ENCODE measurements around the gene TEX14. TPM values are rescaled to one million over a fixed set of nuclear protein-coding genes. Genes with fewer than 3 reads are reported as not detected.

TEX14 gene
- total RNA-seq, 2 donors from 2014 or later = not detected

DNA sequence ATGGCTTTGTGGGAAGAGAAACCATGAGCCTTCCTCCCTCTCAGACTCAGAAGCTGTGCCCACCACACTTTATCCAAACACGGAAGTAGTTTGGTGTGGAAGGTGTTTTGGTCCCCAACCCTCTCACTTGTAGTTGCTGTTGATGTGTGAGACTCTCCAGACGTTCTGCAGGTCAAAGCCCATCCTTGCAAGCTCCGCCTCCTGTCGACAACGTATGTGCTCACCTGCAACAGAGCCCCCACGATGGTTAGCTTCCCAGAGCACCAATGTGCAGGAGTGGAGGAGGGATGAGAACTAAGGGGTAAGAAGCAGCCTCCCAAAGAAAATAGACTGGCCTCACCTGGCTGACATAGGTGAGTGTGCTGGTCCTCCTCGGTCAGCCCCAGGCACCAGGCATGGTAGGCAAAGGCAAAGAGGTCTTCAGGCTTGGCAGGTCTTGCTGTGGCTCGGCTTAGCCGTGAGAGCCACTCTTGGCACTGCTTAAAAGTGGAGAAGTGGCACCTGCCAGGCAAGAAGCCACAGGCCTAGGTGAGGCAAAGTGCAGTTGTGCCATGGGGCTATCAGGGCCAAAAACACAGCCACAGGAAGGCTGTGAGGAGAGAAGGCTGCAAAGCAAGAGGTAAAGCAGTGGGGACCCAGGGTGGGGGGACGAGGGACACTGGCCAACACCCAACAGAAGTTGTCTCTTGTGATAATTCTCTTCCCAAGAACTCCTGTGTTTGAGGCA, 183.3 kb downstream of the TEX14 start:
- H3K27me3 ChIP-seq = no peaks in the 10 kb centered on the region
- no peaks in the 10 kb centered on the region for H3K9me3 ChIP-seq
- DNase-seq (ENCODE audit: low spot score) = no peak
- no peak overlapping the region for H3K27ac ChIP-seq
- TF ChIP-seq, protein P1, sequence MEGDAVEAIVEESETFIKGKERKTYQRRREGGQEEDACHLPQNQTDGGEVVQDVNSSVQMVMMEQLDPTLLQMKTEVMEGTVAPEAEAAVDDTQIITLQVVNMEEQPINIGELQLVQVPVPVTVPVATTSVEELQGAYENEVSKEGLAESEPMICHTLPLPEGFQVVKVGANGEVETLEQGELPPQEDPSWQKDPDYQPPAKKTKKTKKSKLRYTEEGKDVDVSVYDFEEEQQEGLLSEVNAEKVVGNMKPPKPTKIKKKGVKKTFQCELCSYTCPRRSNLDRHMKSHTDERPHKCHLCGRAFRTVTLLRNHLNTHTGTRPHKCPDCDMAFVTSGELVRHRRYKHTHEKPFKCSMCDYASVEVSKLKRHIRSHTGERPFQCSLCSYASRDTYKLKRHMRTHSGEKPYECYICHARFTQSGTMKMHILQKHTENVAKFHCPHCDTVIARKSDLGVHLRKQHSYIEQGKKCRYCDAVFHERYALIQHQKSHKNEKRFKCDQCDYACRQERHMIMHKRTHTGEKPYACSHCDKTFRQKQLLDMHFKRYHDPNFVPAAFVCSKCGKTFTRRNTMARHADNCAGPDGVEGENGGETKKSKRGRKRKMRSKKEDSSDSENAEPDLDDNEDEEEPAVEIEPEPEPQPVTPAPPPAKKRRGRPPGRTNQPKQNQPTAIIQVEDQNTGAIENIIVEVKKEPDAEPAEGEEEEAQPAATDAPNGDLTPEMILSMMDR (IDR thresholded peaks at IDR 0.05) = no peak
- no peak overlapping the region for H3K4me3 ChIP-seq
- H3K4me1 ChIP-seq = peaks cover 0 to 13% of the 10 kb centered on the region in 2 donors
- H3K36me3 ChIP-seq = peaks cover 80% of the 10 kb centered on the region

DNA sequence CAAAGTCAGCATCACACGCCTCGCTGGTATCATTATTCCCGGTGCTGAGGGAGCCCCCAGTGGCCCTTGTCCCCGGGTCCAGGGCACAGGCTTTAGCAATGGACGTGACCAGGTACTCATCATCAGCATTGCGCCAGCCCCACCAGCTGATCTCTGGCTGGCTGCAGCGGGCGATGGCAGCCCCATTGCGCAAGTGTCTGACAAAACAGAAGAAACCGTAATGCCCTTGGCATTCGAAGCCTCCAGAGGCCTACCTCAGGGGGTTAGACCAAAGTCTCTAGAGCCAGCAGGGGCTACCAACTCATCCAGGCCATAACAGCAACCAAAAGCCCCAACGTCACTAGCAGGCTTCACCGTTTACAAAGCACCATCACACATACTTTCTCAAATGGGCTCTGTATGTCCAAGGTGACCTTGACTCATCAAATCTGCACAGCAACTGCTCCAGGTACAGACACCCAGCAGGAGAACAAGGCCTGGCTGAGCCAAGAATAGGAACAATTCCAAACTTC, 184.7 kb downstream of the TEX14 start:
- no peak overlapping the region for H3K4me3 ChIP-seq
- H3K27me3 ChIP-seq = no peaks in the 10 kb centered on the region
- H3K4me1 ChIP-seq = peaks cover 0 to 4% of the 10 kb centered on the region in 2 donors
- no peak overlapping the region for H3K27ac ChIP-seq
- H3K36me3 ChIP-seq = peaks cover 86% of the 10 kb centered on the region
- H3K9me3 ChIP-seq = no peaks in the 10 kb centered on the region
- no peak for DNase-seq (ENCODE audit: low spot score)
- TF ChIP-seq, protein P1 (IDR thresholded peaks at IDR 0.05) = no peak

Other genes with a start within 250 kb of the TEX14 start
- gene HSF5, start 203.6 kb downstream of the TEX14 start, total RNA-seq = under 1 TPM in 1 of 2 donors, not detected in 1; 0.08 TPM
- 10 to 100 TPM; 13.9 TPM for gene MTMR4, start 177.4 kb downstream of the TEX14 start, total RNA-seq
- gene RAD51C, start 557 bp upstream of the TEX14 start, total RNA-seq = 10 to 100 TPM; 24.3 to 29.3 TPM
- gene PPM1E, start 63.8 kb upstream of the TEX14 start, total RNA-seq = 1 to 10 TPM; 1.2 to 5.3 TPM

All from right atrium auricular region (tissue), 2 donors.